ENCODE data around the gene SIK3. TPM values are rescaled to one million over a fixed set of nuclear protein-coding genes. Genes with fewer than 3 reads are reported as not detected.

SIK3 gene
- total RNA-seq, 1 experiment from 2014 or later, result 31.4 TPM

- Histone ChIP-seq H2BK20ac (ENCODE audit: low read depth, low read length, poor library complexity, severe bottlenecking) (no peak overlapping the region), H2AK5ac (ENCODE audit: insufficient read length, low read length) (no peak overlapping the region), H3K4me1 (ENCODE audit: insufficient read depth, low read length) (no peaks in the 10 kb centered on the region), H4K5ac (ENCODE audit: insufficient read length, low read depth, low read length) (no peak overlapping the region), H3K56ac (ENCODE audit: insufficient read length, low read depth, low read length) (no peak overlapping the region), H3K23me2 (ENCODE audit: insufficient read length, low read depth, low read length, poor library complexity, severe bottlenecking) (peaks cover 6% of the 10 kb centered on the region), H2BK12ac (ENCODE audit: insufficient read length, low read depth, low read length) (no peak overlapping the region), H2AFZ (ENCODE audit: low read length) (no peak overlapping the region), H3K27ac (ENCODE audit: insufficient read length, low read depth, low read length) (no peak overlapping the region), H3K18ac (ENCODE audit: insufficient read length, low read depth, low read length) (no peak overlapping the region), H3K23ac (ENCODE audit: insufficient read length, low read depth, low read length) (no peak overlapping the region), H2BK15ac (ENCODE audit: low read depth, low read length) (no peak overlapping the region), H4K20me1 (ENCODE audit: control insufficient read depth, insufficient read depth, insufficient read length) (no peaks in the 10 kb centered on the region), H3K4ac (ENCODE audit: low read depth, low read length) (no peak overlapping the region), H3K27me3 (ENCODE audit: insufficient read depth, low read length) (no peaks in the 10 kb centered on the region), H3K14ac (ENCODE audit: insufficient read depth, low read length) (no peak overlapping the region), H2BK5ac (ENCODE audit: insufficient read length, low read length) (no peak overlapping the region), H3K79me1 (ENCODE audit: insufficient read depth, low read depth, low read length, poor library complexity, severe bottlenecking) (no peaks in the 10 kb centered on the region), H4K8ac (replicated peaks; ENCODE audit: insufficient read length, low read depth, low read length) (no peak overlapping the region), H3T11ph (ENCODE audit: low read length) (no peak overlapping the region), H3K9ac (ENCODE audit: extremely low read depth, insufficient read length, low read length) (no peak overlapping the region), H4K91ac (ENCODE audit: insufficient read length, low read depth, low read length) (no peak overlapping the region), H2BK120ac (ENCODE audit: low read depth, low read length, poor library complexity, severe bottlenecking) (no peak overlapping the region), H3K79me2 (ENCODE audit: insufficient read depth, low read length) (no peaks in the 10 kb centered on the region), H3K4me2 (ENCODE audit: insufficient read depth, insufficient read length, low read length) (no peak overlapping the region), H3K9me3 (ENCODE audit: control insufficient read depth, low read depth, low read length) (no peaks in the 10 kb centered on the region)
- Mint-ChIP-seq H3K36me3 (ENCODE audit: insufficient read depth in 1 of 3, low read depth in 3 of 3) (no peaks in the 10 kb centered on the region; a peak in 1 of 7 replicates), H3K27me3 (ENCODE audit: low read depth) (peaks cover 22% of the 10 kb centered on the region), H3K27ac (no peak overlapping the region), H3K4me3 (no peak overlapping the region), H3K4me1 (peaks cover 23 to 30% of the 10 kb centered on the region in 2 experiments), H3K9me3 (peaks cover 3 to 5% of the 10 kb centered on the region in 2 experiments; a peak in 3 of 5 replicates)
- no peak for TF ChIP-seq CTCF (conservative IDR thresholded peaks at IDR 0.05)
- WGBS (ENCODE audit: extremely low coverage, insufficient read length, low lambda C conversion rate), result no CpG with 5 or more reads among the region's 10 CpGs
- no peak for DNase-seq
These were observed 264.8 kb downstream of the SIK3 start for GRCh38 chr11:116833491-116833815.
